Measurements from ENCODE around the gene CARMIL3.

CARMIL3 gene

DNA sequence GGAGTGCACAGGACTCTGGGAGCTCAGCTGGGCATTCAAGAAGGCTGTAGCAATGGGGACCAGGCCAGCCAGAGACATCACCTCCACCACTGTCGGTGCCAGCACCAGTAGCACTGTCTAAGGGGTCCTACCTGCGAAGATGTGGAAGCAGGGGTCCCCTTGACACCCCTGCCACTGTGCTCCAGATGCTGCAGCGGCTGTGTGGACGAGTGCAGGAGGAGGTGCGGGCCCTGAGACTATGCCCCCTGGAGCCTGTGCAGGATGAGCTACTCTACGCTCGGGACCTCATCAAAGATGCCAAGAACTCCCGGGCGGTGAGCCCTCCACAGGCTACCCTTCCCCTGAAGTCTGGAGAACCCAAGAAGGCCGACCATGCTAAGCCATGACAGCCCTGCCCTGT is 8.6 kb downstream of the CARMIL3 start:
- Histone ChIP-seq H3K4me1 (ENCODE audit: low read length) (no peaks in the 10 kb centered on the region), H3K79me2 (ENCODE audit: low read length) (no peaks in the 10 kb centered on the region), H4K20me1 (ENCODE audit: insufficient read depth, low read length) (no peaks in the 10 kb centered on the region), H3K4me2 (ENCODE audit: low read length) (no peak overlapping the region), H3K27me3 (ENCODE audit: low read depth, low read length) (no peaks in the 10 kb centered on the region), H3K9me3 (ENCODE audit: insufficient read depth, low read length) (no peaks in the 10 kb centered on the region), H3K4me3 (ENCODE audit: low read length) (no peak overlapping the region), H3K9ac (ENCODE audit: low read length) (no peak overlapping the region), H3K27ac (ENCODE audit: low read length) (no peak overlapping the region), H2AFZ (ENCODE audit: low read depth, low read length) (no peak overlapping the region), H3K36me3 (replicated peaks; ENCODE audit: low read depth, low read length) (no peaks in the 10 kb centered on the region)
- TF ChIP-seq, protein P1, sequence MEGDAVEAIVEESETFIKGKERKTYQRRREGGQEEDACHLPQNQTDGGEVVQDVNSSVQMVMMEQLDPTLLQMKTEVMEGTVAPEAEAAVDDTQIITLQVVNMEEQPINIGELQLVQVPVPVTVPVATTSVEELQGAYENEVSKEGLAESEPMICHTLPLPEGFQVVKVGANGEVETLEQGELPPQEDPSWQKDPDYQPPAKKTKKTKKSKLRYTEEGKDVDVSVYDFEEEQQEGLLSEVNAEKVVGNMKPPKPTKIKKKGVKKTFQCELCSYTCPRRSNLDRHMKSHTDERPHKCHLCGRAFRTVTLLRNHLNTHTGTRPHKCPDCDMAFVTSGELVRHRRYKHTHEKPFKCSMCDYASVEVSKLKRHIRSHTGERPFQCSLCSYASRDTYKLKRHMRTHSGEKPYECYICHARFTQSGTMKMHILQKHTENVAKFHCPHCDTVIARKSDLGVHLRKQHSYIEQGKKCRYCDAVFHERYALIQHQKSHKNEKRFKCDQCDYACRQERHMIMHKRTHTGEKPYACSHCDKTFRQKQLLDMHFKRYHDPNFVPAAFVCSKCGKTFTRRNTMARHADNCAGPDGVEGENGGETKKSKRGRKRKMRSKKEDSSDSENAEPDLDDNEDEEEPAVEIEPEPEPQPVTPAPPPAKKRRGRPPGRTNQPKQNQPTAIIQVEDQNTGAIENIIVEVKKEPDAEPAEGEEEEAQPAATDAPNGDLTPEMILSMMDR (IDR thresholded peaks at IDR 0.05; ENCODE audit: low read depth, low read length), result no peak
- TF ChIP-seq EZH2phosphoT487 (IDR thresholded peaks at IDR 0.05; ENCODE audit: low read depth), result no peak

DNA sequence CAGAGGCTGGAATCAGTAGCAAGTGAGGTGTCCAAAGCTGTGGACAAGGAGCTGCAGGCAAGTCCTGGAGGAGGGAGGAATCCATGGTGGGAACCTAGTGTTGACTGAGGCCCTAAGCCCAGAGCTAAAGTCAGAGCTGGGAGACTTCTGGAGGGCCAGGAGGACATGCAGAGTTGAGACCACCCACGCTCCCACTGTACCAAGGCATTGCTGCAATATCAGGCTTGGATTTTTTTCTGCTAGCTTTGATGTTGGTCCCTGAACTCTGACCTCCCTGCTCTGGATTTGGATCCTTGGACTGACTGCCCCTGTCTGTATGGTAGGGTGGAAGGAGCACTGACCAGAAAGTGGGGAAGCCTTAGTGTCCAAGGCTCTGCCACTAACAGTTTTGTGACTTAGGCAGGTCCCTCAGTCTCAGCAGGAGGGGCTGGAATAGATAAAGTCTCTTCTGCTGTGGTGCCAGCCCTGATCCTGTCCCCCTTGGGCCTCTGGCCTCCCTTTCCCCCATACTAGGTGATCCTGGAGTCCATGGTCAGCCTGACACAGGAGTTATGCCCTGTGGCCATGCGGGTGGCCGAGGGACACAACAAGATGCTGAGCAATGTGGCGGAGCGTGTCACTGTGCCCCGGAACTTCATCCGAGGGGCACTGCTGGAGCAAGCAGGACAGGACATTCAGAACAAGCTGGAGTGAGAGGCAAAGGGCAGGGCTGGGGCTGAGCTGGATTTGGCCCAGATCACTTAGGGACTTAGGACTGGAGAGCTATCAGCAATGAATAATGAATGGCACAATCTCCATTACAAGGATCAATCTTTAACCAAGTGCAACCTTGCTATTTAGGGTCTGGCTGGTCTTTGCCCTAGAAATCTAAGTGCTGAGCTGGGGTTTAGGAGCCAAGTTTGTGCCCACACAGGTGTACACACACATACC is 9.4 kb downstream of the CARMIL3 start:
- Histone ChIP-seq H3K79me2 (ENCODE audit: low read length) (no peaks in the 10 kb centered on the region), H2AFZ (ENCODE audit: low read depth, low read length) (no peak overlapping the region), H3K4me1 (ENCODE audit: low read length) (no peaks in the 10 kb centered on the region), H4K20me1 (ENCODE audit: insufficient read depth, low read length) (no peaks in the 10 kb centered on the region), H3K4me3 (ENCODE audit: low read length) (no peak overlapping the region), H3K9me3 (ENCODE audit: insufficient read depth, low read length) (no peaks in the 10 kb centered on the region), H3K27me3 (ENCODE audit: low read depth, low read length) (no peaks in the 10 kb centered on the region), H3K27ac (ENCODE audit: low read length) (no peak overlapping the region), H3K9ac (ENCODE audit: low read length) (no peak overlapping the region), H3K4me2 (ENCODE audit: low read length) (no peak overlapping the region), H3K36me3 (replicated peaks; ENCODE audit: low read depth, low read length) (no peaks in the 10 kb centered on the region)
- TF ChIP-seq, protein P1 (IDR thresholded peaks at IDR 0.05; ENCODE audit: low read depth, low read length), result no peak
- no peak for TF ChIP-seq EZH2phosphoT487 (IDR thresholded peaks at IDR 0.05; ENCODE audit: low read depth)

DNA sequence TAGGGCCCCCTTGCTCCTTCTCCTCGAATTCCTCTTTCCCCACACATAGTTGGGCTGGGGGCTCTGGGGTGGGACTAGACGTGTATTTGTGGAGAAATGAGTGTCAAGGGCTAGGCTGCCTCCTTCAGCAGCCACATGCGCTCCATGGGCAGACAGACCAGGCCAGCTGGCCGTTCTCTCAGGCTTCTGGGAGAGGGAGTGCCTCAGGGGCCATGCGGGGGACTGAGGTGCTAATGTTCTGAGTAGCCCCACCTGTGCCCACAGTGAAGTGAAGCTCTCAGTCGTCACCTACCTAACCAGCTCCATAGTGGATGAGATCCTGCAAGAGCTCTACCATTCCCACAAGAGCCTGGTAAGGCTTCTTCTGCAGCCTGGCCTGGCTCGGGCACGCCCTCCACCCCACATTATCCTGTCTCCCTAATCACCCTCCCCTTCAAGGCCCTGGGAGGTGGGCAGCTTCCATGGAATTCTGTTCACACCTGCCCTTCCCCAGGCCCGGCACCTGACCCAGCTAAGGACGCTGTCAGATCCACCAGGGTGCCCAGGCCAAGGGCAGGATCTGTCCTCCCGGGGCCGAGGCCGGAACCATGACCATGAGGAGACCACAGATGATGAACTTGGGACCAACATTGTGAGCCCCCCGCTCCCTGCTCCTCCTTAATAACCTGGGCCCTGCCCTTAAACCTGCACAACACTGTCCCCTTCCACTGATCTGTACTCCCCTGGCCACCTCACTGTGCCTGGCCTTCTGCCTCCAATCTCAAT is 10.6 kb downstream of the CARMIL3 start:
- Histone ChIP-seq H3K27ac (ENCODE audit: low read length) (no peak overlapping the region), H3K27me3 (ENCODE audit: low read depth, low read length) (no peaks in the 10 kb centered on the region), H2AFZ (ENCODE audit: low read depth, low read length) (no peak overlapping the region), H4K20me1 (ENCODE audit: insufficient read depth, low read length) (no peaks in the 10 kb centered on the region), H3K9ac (ENCODE audit: low read length) (no peak overlapping the region), H3K4me2 (ENCODE audit: low read length) (no peak overlapping the region), H3K9me3 (ENCODE audit: insufficient read depth, low read length) (no peaks in the 10 kb centered on the region), H3K4me3 (ENCODE audit: low read length) (no peak overlapping the region), H3K79me2 (ENCODE audit: low read length) (no peaks in the 10 kb centered on the region), H3K4me1 (ENCODE audit: low read length) (no peaks in the 10 kb centered on the region), H3K36me3 (replicated peaks; ENCODE audit: low read depth, low read length) (no peaks in the 10 kb centered on the region)
- TF ChIP-seq, protein P1 (IDR thresholded peaks at IDR 0.05; ENCODE audit: low read depth, low read length), result no peak
- no peak for TF ChIP-seq EZH2phosphoT487 (IDR thresholded peaks at IDR 0.05; ENCODE audit: low read depth)

DNA sequence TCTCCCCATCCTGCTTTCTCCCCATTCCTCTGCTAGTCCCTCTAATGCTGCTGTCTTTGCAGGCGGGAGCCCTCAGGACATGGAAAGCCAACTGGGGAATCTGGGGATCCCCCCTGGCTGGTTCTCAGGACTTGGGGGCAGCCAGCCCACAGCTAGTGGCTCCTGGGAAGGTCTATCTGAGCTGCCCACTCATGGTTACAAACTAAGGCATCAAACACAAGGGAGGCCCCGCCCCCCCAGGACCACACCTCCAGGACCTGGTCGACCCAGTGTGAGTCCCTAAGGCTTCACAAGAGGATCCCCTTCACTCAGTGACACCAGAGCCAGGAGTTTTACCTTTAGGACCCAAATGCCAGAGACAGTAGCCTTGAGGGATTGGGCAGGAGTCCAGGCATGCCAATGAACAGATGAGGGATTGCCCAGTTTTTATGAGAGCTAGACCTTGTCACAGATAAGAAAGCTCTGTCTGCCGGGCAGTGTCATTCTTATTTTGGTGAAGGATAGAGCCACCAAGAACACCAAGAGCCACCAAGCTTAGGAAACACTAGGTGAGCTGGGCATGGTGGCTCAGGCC is 11.5 kb downstream of the CARMIL3 start:
- H3K27ac ChIP-seq (ENCODE audit: low read length), result no peak overlapping the region
- H3K4me3 ChIP-seq (ENCODE audit: low read length), result no peak overlapping the region
- no peaks in the 10 kb centered on the region for H3K36me3 ChIP-seq (replicated peaks; ENCODE audit: low read depth, low read length)
- no peaks in the 10 kb centered on the region for H3K27me3 ChIP-seq (ENCODE audit: low read depth, low read length)
- TF ChIP-seq, protein P1 (IDR thresholded peaks at IDR 0.05; ENCODE audit: low read depth, low read length), result no peak
- TF ChIP-seq EZH2phosphoT487 (IDR thresholded peaks at IDR 0.05; ENCODE audit: low read depth), result no peak
- no peaks in the 10 kb centered on the region for H3K4me1 ChIP-seq (ENCODE audit: low read length)
- H3K4me2 ChIP-seq (ENCODE audit: low read length), result no peak overlapping the region
- H4K20me1 ChIP-seq (ENCODE audit: insufficient read depth, low read length), result no peaks in the 10 kb centered on the region
- no peak overlapping the region for H3K9ac ChIP-seq (ENCODE audit: low read length)
- no peaks in the 10 kb centered on the region for H3K9me3 ChIP-seq (ENCODE audit: insufficient read depth, low read length)
- no peak overlapping the region for H2AFZ ChIP-seq (ENCODE audit: low read depth, low read length)
- H3K79me2 ChIP-seq (ENCODE audit: low read length), result no peaks in the 10 kb centered on the region
